Kidney tubule cell (primary cell): Measurements from ENCODE around the gene METTL8.
A peak's percentile ranks its signal among the peaks of the same experiment; 100 is the strongest.

ENCODE experiments used
- DNase-seq: peaks from one replicate; pipeline ENCODE4 v3.0.0-alpha.2; 2018; ENCODE audit warnings: low spot score

The METTL8 gene, protein sequence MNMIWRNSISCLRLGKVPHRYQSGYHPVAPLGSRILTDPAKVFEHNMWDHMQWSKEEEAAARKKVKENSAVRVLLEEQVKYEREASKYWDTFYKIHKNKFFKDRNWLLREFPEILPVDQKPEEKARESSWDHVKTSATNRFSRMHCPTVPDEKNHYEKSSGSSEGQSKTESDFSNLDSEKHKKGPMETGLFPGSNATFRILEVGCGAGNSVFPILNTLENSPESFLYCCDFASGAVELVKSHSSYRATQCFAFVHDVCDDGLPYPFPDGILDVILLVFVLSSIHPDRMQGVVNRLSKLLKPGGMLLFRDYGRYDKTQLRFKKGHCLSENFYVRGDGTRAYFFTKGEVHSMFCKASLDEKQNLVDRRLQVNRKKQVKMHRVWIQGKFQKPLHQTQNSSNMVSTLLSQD

DNA sequence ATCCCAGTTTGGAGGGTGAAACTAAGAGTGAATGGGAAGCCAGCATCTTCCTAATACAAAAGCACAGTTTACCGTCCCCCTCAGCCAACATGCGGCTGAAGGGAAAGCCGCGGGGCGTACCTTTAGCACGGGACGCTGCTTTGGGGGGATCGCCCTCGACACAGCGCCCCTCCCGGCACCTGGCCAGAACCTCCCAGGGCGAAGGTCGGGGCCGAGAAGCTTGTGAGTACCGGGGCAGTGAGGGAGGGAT is at the start of gene METTL8:
Gene METTL8, minus strand, starts transcription at position 228 of the 250 bp plus-strand sequence. CDS start 41,805 bp downstream, outside the sequence.
- DNase-seq, result no peak

DNA sequence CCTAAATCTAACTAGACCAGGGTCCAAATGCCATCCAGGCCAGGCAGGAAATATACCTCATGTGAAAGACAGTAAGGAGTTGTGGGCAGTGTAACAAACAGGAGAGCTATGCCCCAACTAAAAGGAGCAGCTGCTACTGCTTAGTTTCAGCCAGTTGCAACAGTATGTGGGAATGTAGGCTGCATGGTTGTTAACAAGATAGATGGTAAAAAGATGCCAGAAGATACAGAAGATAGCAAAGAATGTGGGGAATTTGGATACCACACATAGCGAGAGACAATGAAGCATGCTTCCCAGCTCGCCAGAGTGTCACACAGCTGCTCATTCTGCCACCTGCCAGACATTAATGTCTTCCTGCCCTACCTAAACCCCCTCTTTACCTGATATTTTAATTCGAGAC is 49.1 kb upstream of the METTL8 start:
- DNase-seq, result peak; percentile 23

GRCh38 chr2:171482308-171482707 is 48.5 kb upstream of the METTL8 start:
- no peak for DNase-seq

DNA sequence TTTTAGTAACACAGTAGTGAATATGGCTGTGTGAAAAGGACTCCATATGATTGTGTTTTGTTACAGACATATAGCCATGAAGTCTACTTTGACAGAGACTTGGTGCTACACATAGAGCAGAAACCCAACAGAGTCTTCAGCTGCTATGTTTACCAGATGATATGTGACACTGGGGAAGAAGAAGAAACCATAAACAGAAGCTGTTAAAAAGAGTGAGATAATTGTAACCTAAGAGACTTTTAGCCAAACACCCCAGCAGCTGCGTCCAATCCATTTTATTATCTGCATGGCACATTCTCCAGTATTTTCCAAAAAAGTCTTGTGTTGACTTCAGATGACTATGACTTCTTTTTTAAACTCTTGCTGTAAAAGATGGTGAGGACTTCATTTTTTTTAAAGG is 47.1 kb upstream of the METTL8 start:
- DNase-seq, result no peak

- DNase-seq, result no peak
Observed at GRCh38 chr2:171479154-171479814, 45.5 kb upstream of the METTL8 start.

DNA sequence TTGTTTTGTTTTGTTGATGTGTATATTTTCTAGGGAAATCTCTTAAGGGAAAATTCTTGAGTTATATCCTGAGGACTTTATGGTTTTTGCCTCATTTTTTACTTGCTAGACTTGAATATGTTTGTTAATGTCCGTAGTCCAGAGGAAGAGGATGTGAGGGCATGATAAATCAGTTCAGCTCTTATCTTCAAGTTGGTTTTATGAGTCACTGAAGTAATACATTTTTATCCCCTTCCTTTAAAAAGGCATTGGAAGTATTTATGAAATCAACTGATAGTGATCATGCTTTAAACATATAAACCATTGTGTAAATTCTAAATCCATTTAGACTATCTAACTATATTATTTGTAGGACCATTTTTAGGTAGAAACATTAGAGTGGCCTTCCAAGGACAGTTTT is 44.6 kb upstream of the METTL8 start:
- DNase-seq, result no peak

DNA sequence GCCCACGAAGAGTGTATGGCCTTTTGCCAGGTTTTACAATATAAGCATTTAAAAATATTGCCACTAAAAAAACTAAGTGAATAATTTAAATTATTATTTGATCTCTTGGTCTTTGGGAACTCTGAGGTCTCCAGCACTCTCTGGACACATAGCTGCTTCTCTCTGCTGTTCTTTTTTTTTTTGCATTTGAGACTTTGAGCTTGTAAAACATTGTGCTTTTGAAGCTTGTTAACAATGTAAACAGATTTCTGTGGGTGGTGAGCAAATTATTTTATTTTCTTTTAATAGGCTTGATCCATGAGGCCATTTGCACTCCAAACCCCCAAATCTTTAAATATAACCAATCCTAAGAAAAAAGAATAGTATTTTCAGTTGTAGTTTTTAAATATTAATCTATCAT is 42.2 kb upstream of the METTL8 start:
- no peak for DNase-seq

- no peak for DNase-seq
Observed at GRCh38 chr2:171470129-171470528, 36.3 kb upstream of the METTL8 start.

GRCh38 chr2:171469176-171469575 is 35.4 kb upstream of the METTL8 start:
- DNase-seq, result peak; percentile 13

DNA sequence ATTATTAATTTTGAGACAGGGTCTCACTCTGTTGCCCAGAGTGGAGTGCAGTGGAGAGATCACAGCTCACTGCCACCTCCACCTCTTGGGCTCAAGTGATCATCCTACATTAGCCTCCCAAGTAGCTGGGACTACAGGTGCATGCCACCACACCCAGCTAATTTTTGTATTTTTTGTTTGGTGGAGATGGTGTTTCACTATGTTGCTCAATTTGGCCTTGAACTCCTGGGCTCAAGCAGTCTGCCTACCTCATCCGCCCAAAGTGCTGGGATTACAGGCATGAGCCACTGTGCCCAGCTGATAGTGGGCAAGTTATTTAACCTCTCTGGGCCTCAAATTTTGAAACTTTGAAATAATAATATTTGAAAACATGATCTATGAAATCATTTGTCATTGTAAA is 26.7 kb upstream of the METTL8 start:
- no peak for DNase-seq

DNA sequence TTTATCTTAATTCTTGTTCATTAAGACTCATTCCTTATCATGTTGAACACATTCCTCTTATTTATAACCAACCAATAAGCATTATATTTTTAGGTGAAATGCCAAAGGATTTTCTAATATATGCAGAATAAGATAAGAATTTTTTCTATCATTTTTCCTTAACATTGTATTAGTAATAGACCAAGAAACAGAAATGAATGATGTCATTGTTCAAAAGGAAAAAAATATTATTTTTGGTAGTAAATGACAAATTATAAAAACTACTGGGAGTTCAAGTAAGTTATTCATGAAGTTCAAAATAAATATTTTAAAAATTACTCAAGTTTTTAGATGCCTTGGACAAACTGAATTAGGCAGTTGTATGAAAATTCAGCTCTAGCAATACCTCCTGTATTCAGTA is 25.7 kb upstream of the METTL8 start:
- no peak for DNase-seq

- DNase-seq, result no peak
Observed at GRCh38 chr2:171452773-171453172, 19.0 kb upstream of the METTL8 start.

GRCh38 chr2:171451074-171451473 is 17.3 kb upstream of the METTL8 start:
- no peak for DNase-seq

DNA sequence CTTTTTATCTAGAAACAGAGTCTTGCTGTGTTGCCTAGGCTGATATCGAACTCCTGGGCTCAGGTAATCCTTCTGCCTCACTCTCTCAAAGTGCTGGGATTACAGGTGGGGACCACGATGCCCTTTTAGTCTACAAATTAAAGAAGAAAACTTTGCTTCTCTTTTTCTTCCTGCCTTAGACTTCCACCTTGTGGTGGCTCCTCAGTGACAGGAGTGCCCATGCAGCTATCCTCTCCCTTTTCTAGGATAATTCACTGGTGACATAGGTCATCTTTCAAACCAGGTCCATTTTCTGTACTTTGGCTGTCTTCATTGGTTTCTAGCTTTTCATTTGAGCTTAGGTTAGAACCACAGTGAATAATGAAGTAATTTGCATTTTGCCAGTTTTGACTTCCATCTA is 13.9 kb upstream of the METTL8 start:
- DNase-seq, result no peak

- no peak for DNase-seq
Observed at GRCh38 chr2:171441470-171441869, 7.7 kb upstream of the METTL8 start.

GRCh38 chr2:171436307-171436706 is 2.5 kb upstream of the METTL8 start:
- DNase-seq, result peak; percentile 90

DNA sequence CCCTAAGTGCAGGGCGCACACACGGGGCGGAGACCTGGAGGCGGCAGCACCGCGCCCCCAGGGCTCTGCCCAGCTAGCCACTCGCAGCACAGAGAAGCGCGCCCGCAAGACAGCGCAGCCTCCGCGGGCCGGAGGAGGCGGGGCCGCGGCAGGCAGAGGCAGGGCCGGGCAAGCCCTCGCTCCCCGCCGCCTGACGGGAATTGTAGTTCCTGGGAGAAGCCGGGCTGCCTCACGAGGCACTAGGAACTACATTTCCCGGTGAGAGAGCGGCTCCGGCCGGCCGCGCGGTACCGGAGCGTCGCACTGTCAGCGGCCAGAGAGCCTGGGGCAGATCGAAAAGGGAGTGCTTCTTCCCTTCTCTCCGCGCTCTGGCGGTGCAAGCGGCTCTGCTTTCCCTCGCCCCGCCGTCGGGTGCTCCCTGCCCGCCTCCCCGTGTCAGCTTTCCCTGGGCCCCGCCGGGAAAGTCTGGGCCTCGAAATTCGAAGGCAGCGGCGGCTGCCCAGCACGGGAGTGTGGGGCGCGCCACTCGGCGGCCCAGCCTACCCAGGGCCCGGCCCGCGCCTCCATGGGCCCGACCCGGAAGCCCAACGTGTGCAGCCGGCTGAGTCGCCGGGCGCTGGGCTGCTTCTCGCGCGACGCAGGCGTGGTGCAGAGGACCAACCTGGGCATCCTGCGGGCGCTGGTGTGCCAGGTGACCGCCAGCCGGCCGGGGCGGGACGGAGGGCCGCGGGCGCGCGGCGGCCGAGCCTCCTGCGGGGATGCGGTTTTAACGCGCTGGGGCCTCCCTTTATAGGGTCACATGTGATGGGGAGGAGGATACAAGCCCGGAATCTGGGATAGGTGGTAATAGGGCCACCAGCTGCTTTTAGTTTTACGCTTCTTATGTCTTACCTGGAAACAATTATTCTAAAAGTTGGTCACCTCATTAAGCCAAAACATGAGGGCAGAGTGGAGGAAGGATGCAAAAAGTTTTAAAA is 511 bp upstream of the METTL8 start, which contains the start of gene DCAF17:
Gene DCAF17, plus strand, starts transcription at position 214 of the 977 bp plus-strand sequence. Its CDS starts 352 bp downstream, at position 566.
- DNase-seq, result peak; percentile 98

DNA sequence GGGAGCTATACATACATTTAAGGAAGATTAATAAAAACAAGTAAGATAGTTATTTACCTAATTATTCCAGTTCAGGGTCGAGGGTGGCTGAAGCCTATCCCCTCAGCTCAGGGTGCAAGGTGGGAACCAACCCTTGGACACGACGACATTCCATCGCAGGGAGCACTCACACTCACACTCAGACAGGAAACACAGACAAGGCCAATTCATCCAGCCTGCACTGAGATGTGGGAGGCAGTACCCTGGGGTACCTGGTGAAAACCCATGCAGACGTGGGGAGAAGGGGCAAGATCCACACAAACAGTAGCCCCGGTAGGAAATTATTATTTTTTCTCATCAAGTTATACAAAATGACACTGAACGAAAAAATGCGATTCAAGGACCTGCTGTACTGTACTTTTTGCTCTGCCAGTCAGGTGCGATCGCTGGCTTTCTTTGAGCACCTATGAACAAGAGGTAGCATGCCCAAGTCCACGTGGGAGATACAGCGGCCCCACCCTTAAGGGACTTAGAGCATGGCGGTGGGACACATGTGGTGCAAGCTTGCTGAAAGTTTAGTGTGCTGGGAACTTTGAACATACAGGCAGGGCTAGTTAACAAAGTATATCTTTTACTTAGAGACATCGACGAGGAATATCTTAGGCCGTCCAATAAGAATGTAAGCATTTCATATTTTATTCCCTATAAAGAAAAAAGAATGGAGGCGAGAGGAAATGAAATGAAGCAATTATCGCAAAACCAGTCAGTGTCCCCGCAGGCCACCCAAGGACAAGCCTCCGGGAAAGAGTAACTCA is 624 bp downstream of the METTL8 start:
- peak; percentile 77 for DNase-seq

DNA sequence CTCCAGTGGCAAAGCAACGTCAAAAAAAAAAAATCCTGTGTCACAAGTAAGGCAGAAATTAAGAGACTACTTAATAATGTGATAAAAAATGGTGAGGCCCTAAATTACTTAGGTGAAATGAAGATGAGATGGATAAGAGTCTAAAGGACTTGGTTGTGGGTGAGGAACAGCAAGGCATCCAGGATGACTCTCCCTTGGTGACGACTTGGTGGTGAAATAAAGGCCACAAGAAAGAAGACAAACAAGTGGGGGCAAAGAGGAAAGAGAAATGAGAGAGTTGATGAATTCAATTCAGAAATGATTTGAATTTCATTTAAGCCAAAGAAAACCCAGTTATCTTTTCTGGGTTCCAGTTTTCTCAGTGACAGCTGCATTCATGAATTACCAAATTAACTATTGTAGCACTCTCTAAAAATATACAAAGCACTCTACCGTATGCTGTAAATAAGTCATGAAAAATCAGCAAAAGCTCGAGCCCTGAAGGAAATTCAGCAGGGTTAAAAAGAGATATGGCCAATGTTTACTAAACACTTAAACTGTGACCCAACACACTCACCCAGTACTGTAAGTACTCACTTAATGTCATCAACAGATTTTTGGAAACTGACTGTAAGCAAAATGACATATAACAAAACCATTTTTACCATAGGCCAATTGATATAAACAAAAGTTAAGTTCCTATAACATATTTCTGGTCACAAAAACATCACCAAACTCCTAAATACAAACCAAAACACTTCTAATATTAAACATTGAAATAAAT is 1.4 kb downstream of the METTL8 start:
- no peak for DNase-seq

DNA sequence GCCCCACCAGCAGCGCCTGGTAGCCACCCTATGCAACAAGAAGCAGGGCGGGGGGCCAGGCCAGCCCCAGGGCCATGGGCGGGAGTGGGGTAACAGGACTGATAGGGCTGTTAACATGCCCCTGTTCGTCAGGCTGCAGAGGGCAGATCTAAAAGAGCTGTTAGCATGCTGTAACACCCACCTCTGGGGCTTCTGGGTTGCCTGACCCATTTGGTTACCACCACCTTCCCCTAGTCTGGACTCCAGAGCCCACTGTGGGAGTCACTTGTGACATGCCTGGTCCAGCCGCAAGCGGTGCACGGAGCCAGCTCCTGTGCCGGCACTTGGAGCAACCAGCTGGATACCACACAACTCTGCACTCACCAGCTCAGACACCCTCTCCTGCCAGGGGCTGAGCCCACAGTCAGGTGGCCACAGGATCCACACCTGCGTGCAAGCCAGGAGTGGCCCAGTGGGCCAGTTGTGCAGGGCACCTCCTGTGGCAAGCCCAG is 2.1 kb downstream of the METTL8 start:
- DNase-seq, result no peak
